ENCODE results near the gene RAPGEF3. TPM values are rescaled to one million over a fixed set of nuclear protein-coding genes. Genes with fewer than 3 reads are reported as not detected.

The RAPGEF3 gene
- total and polyA plus RNA-seq, 2 experiments from 2014 or later, result 2.1 to 2.6 TPM

DNA sequence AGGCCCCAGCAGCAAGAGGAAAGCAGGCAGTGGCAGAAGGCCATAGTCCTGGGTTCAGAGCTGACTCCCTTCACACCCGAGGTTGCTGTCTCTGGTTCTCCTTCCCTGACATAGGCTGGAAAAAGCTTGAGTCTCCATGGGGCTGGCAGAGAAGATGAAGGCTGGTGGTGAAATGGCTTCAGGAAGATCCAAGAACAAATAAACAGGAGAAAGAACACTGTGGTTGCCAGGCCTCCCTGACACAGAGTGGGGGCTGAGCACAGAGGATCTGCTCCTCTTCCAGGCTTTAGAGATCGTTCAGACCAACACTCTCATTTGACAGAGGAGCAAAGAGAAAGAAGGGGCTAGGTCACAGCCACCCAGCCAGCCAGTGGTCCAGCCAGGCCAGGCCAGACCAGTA is 46.7 kb upstream of the RAPGEF3 start:
- peak overlapping the region; percentile 11 for H3K27ac ChIP-seq
- H3K4me1 ChIP-seq (ENCODE audit: insufficient read depth), result peaks cover 37% of the 10 kb centered on the region
- H3K27me3 ChIP-seq, result no peaks in the 10 kb centered on the region

DNA sequence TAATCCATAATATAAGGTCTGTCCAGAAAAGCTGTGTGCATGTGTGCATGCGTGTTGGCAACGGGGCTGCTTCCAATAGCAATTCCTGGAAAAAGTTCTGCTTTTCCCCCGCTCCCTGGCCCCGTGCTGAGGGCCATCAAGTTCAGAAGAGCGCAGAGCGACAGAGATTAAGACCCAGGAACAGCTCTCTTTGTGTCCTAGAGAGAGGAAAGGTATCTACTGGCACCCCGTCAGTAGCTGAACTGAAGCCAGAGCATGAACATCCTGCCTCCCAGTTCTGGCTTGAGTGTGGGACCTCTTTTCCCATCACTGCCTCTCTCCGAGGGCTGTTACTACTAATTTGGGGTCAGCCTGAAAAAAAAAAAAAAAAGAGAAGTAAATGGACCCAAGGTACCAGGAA is 45.5 kb upstream of the RAPGEF3 start:
- TF ChIP-seq EZH2phosphoT487 (IDR thresholded peaks at IDR 0.05; ENCODE audit: low read depth, severe bottlenecking, unreplicated experiment), result no peak
- TF ChIP-seq EZH2 (IDR thresholded peaks at IDR 0.05; ENCODE audit: borderline replicate concordance), result no peak
- TF ChIP-seq, protein P1, sequence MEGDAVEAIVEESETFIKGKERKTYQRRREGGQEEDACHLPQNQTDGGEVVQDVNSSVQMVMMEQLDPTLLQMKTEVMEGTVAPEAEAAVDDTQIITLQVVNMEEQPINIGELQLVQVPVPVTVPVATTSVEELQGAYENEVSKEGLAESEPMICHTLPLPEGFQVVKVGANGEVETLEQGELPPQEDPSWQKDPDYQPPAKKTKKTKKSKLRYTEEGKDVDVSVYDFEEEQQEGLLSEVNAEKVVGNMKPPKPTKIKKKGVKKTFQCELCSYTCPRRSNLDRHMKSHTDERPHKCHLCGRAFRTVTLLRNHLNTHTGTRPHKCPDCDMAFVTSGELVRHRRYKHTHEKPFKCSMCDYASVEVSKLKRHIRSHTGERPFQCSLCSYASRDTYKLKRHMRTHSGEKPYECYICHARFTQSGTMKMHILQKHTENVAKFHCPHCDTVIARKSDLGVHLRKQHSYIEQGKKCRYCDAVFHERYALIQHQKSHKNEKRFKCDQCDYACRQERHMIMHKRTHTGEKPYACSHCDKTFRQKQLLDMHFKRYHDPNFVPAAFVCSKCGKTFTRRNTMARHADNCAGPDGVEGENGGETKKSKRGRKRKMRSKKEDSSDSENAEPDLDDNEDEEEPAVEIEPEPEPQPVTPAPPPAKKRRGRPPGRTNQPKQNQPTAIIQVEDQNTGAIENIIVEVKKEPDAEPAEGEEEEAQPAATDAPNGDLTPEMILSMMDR (IDR thresholded peaks at IDR 0.05; ENCODE audit: poor library complexity), result no peak
- no peak overlapping the region for H2AFZ ChIP-seq
- no peaks in the 10 kb centered on the region for H3K36me3 ChIP-seq (replicated peaks; ENCODE audit: insufficient read depth, low read depth)
- no peak overlapping the region for H3K4me3 ChIP-seq
- no peak overlapping the region for H3K4me2 ChIP-seq
- DNase-seq (ENCODE audit: low spot score), result no peak
- peaks cover 68% of the 10 kb centered on the region for H4K20me1 ChIP-seq (ENCODE audit: insufficient read depth, poor library complexity, severe bottlenecking)
- peaks cover 37% of the 10 kb centered on the region for H3K4me1 ChIP-seq (ENCODE audit: insufficient read depth)
- no peaks in the 10 kb centered on the region for H3K9me3 ChIP-seq (ENCODE audit: low read depth)
- WGBS (ENCODE audit: low lambda C conversion rate, missing lambda C conversion rate), result 92% methylated on average over 8 of the region's 8 CpGs
- H3K27me3 ChIP-seq, result no peaks in the 10 kb centered on the region
- H3K27ac ChIP-seq, result no peak overlapping the region
- peaks cover 93% of the 10 kb centered on the region for H3K79me2 ChIP-seq
- no peaks in the 10 kb centered on the region for H3K9me2 ChIP-seq (replicated peaks; ENCODE audit: insufficient read depth)

More for the DNA sequence above, 46.7 kb upstream of the RAPGEF3 start:
- TF ChIP-seq EZH2phosphoT487 (IDR thresholded peaks at IDR 0.05; ENCODE audit: low read depth, severe bottlenecking, unreplicated experiment) (no peak), EZH2 (IDR thresholded peaks at IDR 0.05; ENCODE audit: borderline replicate concordance) (no peak)
- TF ChIP-seq, protein P1 (IDR thresholded peaks at IDR 0.05; ENCODE audit: poor library complexity), result no peak
- Histone ChIP-seq H3K9me2 (replicated peaks; ENCODE audit: insufficient read depth) (no peaks in the 10 kb centered on the region), H3K79me2 (peaks cover 100% of the 10 kb centered on the region), H3K4me3 (no peak overlapping the region), H2AFZ (no peak overlapping the region), H3K36me3 (replicated peaks; ENCODE audit: insufficient read depth, low read depth) (no peaks in the 10 kb centered on the region), H3K4me2 (no peak overlapping the region), H3K9me3 (ENCODE audit: low read depth) (no peaks in the 10 kb centered on the region), H4K20me1 (ENCODE audit: insufficient read depth, poor library complexity, severe bottlenecking) (peaks cover 63% of the 10 kb centered on the region)
- 60% methylated on average over 2 of the region's 2 CpGs for WGBS (ENCODE audit: low lambda C conversion rate, missing lambda C conversion rate)
- DNase-seq (ENCODE audit: low spot score), result no peak

DNA sequence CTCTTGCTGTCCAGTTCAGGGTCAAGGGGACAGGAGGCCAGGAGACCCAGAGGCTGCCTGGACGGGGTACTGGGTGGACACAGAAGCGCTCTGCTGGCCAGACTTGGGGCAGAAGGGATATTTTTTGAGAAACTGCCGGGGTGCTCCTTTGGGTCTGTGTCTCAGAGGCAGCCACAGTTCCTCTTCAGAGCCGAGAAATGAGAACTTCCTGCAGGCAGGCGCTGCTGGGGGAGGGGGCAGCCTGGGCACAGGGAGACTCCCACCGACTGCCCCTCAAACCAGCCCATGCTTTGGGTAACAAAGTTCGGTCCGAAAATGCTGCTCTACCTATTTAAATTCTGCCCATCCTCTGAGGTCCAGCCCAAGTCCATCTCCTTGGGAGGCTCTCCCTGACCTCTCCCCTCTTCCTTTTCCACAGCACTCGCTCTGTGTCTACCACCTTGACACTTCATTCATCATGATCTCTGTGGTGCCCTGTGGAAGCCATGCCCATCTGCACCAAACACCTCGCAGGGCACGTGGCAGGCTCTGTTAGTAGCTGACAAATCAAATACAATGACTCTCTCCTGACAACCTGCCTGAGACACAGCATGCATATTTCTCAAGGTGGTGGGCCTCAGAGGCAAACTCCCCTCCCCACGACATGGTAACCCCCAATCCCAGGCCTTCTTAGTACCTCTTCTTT is 44.7 kb upstream of the RAPGEF3 start:
- Histone ChIP-seq H3K9me2 (replicated peaks; ENCODE audit: insufficient read depth) (no peaks in the 10 kb centered on the region), H2AFZ (no peak overlapping the region), H3K4me2 (no peak overlapping the region), H3K9me3 (ENCODE audit: low read depth) (no peaks in the 10 kb centered on the region), H3K27ac (no peak overlapping the region), H3K36me3 (replicated peaks; ENCODE audit: insufficient read depth, low read depth) (no peaks in the 10 kb centered on the region), H3K79me2 (peaks cover 85% of the 10 kb centered on the region), H3K27me3 (no peaks in the 10 kb centered on the region), H4K20me1 (ENCODE audit: insufficient read depth, poor library complexity, severe bottlenecking) (peaks cover 64% of the 10 kb centered on the region), H3K4me3 (no peak overlapping the region), H3K4me1 (ENCODE audit: insufficient read depth) (peaks cover 30% of the 10 kb centered on the region)
- WGBS (ENCODE audit: low lambda C conversion rate, missing lambda C conversion rate), result 89% methylated on average over 12 of the region's 12 CpGs
- TF ChIP-seq EZH2 (IDR thresholded peaks at IDR 0.05; ENCODE audit: borderline replicate concordance) (no peak), EZH2phosphoT487 (IDR thresholded peaks at IDR 0.05; ENCODE audit: low read depth, severe bottlenecking, unreplicated experiment) (no peak)
- TF ChIP-seq, protein P1 (IDR thresholded peaks at IDR 0.05; ENCODE audit: poor library complexity), result no peak
- no peak for DNase-seq (ENCODE audit: low spot score)
